Measurements from ENCODE around the gene ETNK1.

The ETNK1 gene

GRCh38 chr12:22598763-22599161 lies 26.2 kb upstream of the ETNK1 start:
- Histone ChIP-seq H3K9me2 (ENCODE audit: low read depth, low read length) (no peaks in the 10 kb centered on the region), H3K9ac (ENCODE audit: low read length) (no peak overlapping the region), H3K4me2 (ENCODE audit: low read length) (no peak overlapping the region), H3K36me3 (ENCODE audit: insufficient read depth, low read length) (no peaks in the 10 kb centered on the region), H3K27me3 (ENCODE audit: insufficient read depth, low read length) (no peaks in the 10 kb centered on the region), H4K20me1 (ENCODE audit: insufficient read depth, low read length) (no peaks in the 10 kb centered on the region), H2AFZ (ENCODE audit: low read length) (no peak overlapping the region), H3K4me3 (ENCODE audit: low read depth, low read length, poor library complexity, severe bottlenecking) (no peak overlapping the region), H3K27ac (ENCODE audit: low read depth, low read length, poor library complexity, severe bottlenecking) (no peak overlapping the region), H3F3A (ENCODE audit: insufficient read depth, low read length) (no peaks in the 10 kb centered on the region), H3K9me3 (ENCODE audit: low read length) (no peaks in the 10 kb centered on the region), H3K79me2 (ENCODE audit: insufficient read depth, low read length) (no peaks in the 10 kb centered on the region), H3K4me1 (ENCODE audit: insufficient read depth, low read length, severe bottlenecking) (no peaks in the 10 kb centered on the region)
- TF ChIP-seq CTCF (IDR thresholded peaks at IDR 0.05; ENCODE audit: low read length) (no peak), EZH2 (IDR thresholded peaks at IDR 0.05; ENCODE audit: borderline replicate concordance, low read length) (no peak)

DNA sequence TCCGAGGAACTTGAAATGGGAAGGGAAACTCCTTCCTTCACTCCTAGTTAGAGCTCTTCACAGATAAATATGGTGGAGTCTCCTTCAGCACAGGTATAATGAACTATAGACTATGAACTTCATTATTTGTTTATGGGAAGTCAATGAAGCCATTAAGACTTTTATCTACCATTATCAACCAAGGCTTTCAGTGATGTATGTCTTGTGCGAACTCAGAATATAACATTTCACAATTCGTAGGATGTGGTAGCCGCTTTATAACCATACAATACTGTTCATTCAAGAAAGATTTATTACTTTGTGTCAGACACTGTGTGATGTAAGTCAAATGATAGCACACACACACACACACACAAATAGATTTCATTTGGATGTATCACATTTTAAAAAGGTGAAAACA lies 24.8 kb upstream of the ETNK1 start:
- Histone ChIP-seq H3K4me3 (ENCODE audit: low read depth, low read length, poor library complexity, severe bottlenecking) (no peak overlapping the region), H3K4me2 (ENCODE audit: low read length) (no peak overlapping the region), H3K27me3 (ENCODE audit: insufficient read depth, low read length) (no peaks in the 10 kb centered on the region), H3K9me3 (ENCODE audit: low read length) (no peaks in the 10 kb centered on the region), H3K4me1 (ENCODE audit: insufficient read depth, low read length, severe bottlenecking) (no peaks in the 10 kb centered on the region), H3K79me2 (ENCODE audit: insufficient read depth, low read length) (no peaks in the 10 kb centered on the region), H3F3A (ENCODE audit: insufficient read depth, low read length) (no peaks in the 10 kb centered on the region), H3K27ac (ENCODE audit: low read depth, low read length, poor library complexity, severe bottlenecking) (no peak overlapping the region), H4K20me1 (ENCODE audit: insufficient read depth, low read length) (no peaks in the 10 kb centered on the region), H2AFZ (ENCODE audit: low read length) (no peak overlapping the region), H3K9ac (ENCODE audit: low read length) (no peak overlapping the region), H3K9me2 (ENCODE audit: low read depth, low read length) (no peaks in the 10 kb centered on the region), H3K36me3 (ENCODE audit: insufficient read depth, low read length) (no peaks in the 10 kb centered on the region)
- TF ChIP-seq CTCF (IDR thresholded peaks at IDR 0.05; ENCODE audit: low read length) (no peak), EZH2 (IDR thresholded peaks at IDR 0.05; ENCODE audit: borderline replicate concordance, low read length) (no peak)

DNA sequence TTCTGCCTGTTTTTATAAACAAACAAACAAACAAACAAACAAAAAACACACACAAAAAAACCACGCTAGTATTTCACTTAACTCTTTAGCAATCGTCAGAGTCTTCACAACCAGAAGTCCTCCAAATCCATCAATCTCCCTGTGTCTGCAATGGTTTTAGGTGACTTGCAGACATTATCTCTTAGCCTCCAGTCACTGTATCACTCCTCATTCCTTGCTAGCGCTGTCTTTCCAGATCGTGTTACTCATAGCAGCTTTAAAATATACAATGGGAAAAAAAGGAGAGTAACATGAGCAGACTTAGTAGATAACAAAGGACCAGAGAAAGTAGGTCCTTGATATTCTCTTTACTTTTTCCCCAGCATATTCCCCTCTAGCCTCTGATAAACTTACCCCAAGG lies 15.5 kb upstream of the ETNK1 start:
- Histone ChIP-seq H3K4me3 (ENCODE audit: low read depth, low read length, poor library complexity, severe bottlenecking) (no peak overlapping the region), H2AFZ (ENCODE audit: low read length) (no peak overlapping the region), H3K9me3 (ENCODE audit: low read length) (no peaks in the 10 kb centered on the region), H3K9me2 (ENCODE audit: low read depth, low read length) (no peaks in the 10 kb centered on the region), H3K27me3 (ENCODE audit: insufficient read depth, low read length) (no peaks in the 10 kb centered on the region), H3F3A (ENCODE audit: insufficient read depth, low read length) (no peaks in the 10 kb centered on the region), H3K9ac (ENCODE audit: low read length) (no peak overlapping the region), H3K4me1 (ENCODE audit: insufficient read depth, low read length, severe bottlenecking) (no peaks in the 10 kb centered on the region), H3K4me2 (ENCODE audit: low read length) (no peak overlapping the region), H4K20me1 (ENCODE audit: insufficient read depth, low read length) (no peaks in the 10 kb centered on the region), H3K27ac (ENCODE audit: low read depth, low read length, poor library complexity, severe bottlenecking) (no peak overlapping the region), H3K79me2 (ENCODE audit: insufficient read depth, low read length) (no peaks in the 10 kb centered on the region), H3K36me3 (ENCODE audit: insufficient read depth, low read length) (no peaks in the 10 kb centered on the region)
- TF ChIP-seq CTCF (IDR thresholded peaks at IDR 0.05; ENCODE audit: low read length) (no peak), EZH2 (IDR thresholded peaks at IDR 0.05; ENCODE audit: borderline replicate concordance, low read length) (no peak)
